Epithelial cell of prostate (primary cell): ENCODE measurements around the gene PPM1G.

Experiments
- DNase-seq: peaks from one replicate; pipeline ENCODE4 v3.0.0-alpha.2; 2011; ENCODE audit warnings: low read depth, low spot score
- H3K27ac ChIP-seq: fragments of 450-650 bp; 2 replicates; pipeline ENCODE4 v1.5.1; 2017; ENCODE audit warnings: mild to moderate bottlenecking

PPM1G gene

GRCh38 chr2:27416151-27416550 lies 6.8 kb upstream of the PPM1G start:
- H3K27ac ChIP-seq, result no peak overlapping the region
- no peak for DNase-seq

- no peak for DNase-seq
- no peak overlapping the region for H3K27ac ChIP-seq
Observed at GRCh38 chr2:27412419-27413152, 3.2 kb upstream of the PPM1G start.

- no peak for DNase-seq
- peak overlapping the region; percentile 83 for H3K27ac ChIP-seq
Observed at GRCh38 chr2:27408601-27409320, 630 bp downstream of the PPM1G start.

- peak overlapping the region; percentile 83 for H3K27ac ChIP-seq
- DNase-seq, result no peak
Observed at GRCh38 chr2:27407798-27408491, 1.4 kb downstream of the PPM1G start.

- no peak overlapping the region for H3K27ac ChIP-seq
- no peak for DNase-seq
Observed at GRCh38 chr2:27400348-27401135, 8.8 kb downstream of the PPM1G start.

- no peak overlapping the region for H3K27ac ChIP-seq
- DNase-seq, result no peak
Observed at GRCh38 chr2:27398962-27399361, 10.4 kb downstream of the PPM1G start.

- no peak overlapping the region for H3K27ac ChIP-seq
- no peak for DNase-seq
Observed at GRCh38 chr2:27393225-27393624, 16.2 kb downstream of the PPM1G start.

GRCh38 chr2:27390822-27391679 lies 18.3 kb downstream of the PPM1G start:
- no peak overlapping the region for H3K27ac ChIP-seq
- DNase-seq, result no peak

- H3K27ac ChIP-seq, result peak overlapping the region; percentile 90
Observed at GRCh38 chr2:27381577-27382181, 27.7 kb downstream of the PPM1G start.

GRCh38 chr2:27380626-27381545 lies 28.5 kb downstream of the PPM1G start, which contains the start of gene ZNF513:
Gene ZNF513, minus strand, starts transcription at chr2:27380734. Its CDS starts 208 bp downstream, at chr2:27380526.
- DNase-seq, result peak; percentile 81
- H3K27ac ChIP-seq, result peak within 1 kb of the TSS; percentile 90

More at GRCh38 chr2:27381577-27382181, 27.7 kb downstream of the PPM1G start:
- no peak for DNase-seq

GRCh38 chr2:27379836-27380625 lies 29.4 kb downstream of the PPM1G start:
- no peak for DNase-seq
- H3K27ac ChIP-seq, result peak overlapping the region; percentile 90

GRCh38 chr2:27379383-27379835 lies 30.0 kb downstream of the PPM1G start:
- H3K27ac ChIP-seq, result peak overlapping the region; percentile 90
- no peak for DNase-seq

GRCh38 chr2:27378809-27379290 lies 30.5 kb downstream of the PPM1G start:
- no peak for DNase-seq
- peak overlapping the region; percentile 90 for H3K27ac ChIP-seq

- DNase-seq, result no peak
- no peak overlapping the region for H3K27ac ChIP-seq
Observed at GRCh38 chr2:27378096-27378808, 31.1 kb downstream of the PPM1G start.

- no peak overlapping the region for H3K27ac ChIP-seq
- no peak for DNase-seq
Observed at GRCh38 chr2:27377618-27378095, 31.7 kb downstream of the PPM1G start.
